Neural progenitor cell (in vitro differentiated cells): ENCODE data around the gene FANCC.

Source experiments
- EZH2phosphoT487 ChIP-seq: fragments of 200-600 bp; sonication (generic); IDR thresholded peaks from 2 replicates; pipeline ENCODE4 v1.6.1; 2017; ENCODE audit warnings: antibody characterized with exemption
- TF ChIP-seq, protein P1 (sequence below): fragments of 200-600 bp; sonication (generic); IDR thresholded peaks from 2 replicates; pipeline ENCODE4 v1.5.1; 2017; ENCODE audit warnings: antibody characterized with exemption, mild to moderate bottlenecking

DNA sequence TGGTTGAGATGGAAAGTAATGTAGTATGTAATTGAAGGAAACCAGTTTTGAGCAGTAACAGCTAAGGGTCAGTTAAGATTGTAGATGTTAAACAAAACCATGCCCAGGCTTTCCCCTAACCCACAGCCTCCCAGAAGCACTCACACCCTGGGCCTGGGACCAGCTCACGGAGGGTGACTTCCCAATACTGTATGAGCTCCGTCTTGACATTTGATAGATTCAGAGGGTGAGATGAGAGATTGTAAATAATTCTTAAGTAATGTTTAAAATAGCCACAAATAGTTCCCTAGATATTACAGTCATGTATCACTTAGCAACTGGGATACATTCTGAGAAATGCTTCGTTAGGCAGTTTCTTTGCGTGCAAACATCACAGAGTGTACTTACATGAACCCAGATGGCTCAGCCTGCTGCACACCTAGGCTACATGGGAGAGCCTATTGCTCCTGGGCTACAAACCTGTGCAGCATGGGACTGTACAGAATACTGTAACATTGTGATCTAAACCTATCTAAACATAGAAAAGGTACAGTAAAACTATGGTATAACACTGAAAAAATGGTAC, 140.7 kb downstream of the FANCC start:
- TF ChIP-seq, protein P1, sequence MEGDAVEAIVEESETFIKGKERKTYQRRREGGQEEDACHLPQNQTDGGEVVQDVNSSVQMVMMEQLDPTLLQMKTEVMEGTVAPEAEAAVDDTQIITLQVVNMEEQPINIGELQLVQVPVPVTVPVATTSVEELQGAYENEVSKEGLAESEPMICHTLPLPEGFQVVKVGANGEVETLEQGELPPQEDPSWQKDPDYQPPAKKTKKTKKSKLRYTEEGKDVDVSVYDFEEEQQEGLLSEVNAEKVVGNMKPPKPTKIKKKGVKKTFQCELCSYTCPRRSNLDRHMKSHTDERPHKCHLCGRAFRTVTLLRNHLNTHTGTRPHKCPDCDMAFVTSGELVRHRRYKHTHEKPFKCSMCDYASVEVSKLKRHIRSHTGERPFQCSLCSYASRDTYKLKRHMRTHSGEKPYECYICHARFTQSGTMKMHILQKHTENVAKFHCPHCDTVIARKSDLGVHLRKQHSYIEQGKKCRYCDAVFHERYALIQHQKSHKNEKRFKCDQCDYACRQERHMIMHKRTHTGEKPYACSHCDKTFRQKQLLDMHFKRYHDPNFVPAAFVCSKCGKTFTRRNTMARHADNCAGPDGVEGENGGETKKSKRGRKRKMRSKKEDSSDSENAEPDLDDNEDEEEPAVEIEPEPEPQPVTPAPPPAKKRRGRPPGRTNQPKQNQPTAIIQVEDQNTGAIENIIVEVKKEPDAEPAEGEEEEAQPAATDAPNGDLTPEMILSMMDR = no peak
- TF ChIP-seq EZH2phosphoT487 = no peak
